GM18505 (cell line): Measurements from ENCODE around the gene F8.
"Not testable (repeated sequence)": the region's sequence is repeated elsewhere in the genome, so short reads cannot be mapped to it uniquely, and the experiment has no call there.

Source experiments
- ATAC-seq: cut with Tn5 transposase; IDR thresholded peaks from one replicate; pipeline ENCODE4 v1.9.1; 2021; ENCODE audit not compliant: unreplicated experiment
- POLR2A ChIP-seq: IDR thresholded peaks from 4 replicates; pipeline ENCODE4 v1.6.1; 2011; ENCODE audit warnings: borderline replicate concordance; ENCODE audit not compliant: insufficient read depth, insufficient read length; ENCODE audit errors: extremely low read depth

The F8 gene

GRCh38 chrX:155023907-155024833 lies 1.6 kb upstream of the F8 start:
- no peak for ATAC-seq
- no peak for TF ChIP-seq POLR2A

GRCh38 chrX:155020591-155020990 lies 1.9 kb downstream of the F8 start:
- TF ChIP-seq POLR2A, result no peak
- ATAC-seq, result no peak

GRCh38 chrX:155009994-155010472 lies 12.5 kb downstream of the F8 start:
- no peak for ATAC-seq
- no peak for TF ChIP-seq POLR2A

- ATAC-seq, result not testable (repeated sequence)
Observed at GRCh38 chrX:155008578-155008977, 13.9 kb downstream of the F8 start.

GRCh38 chrX:155006913-155007671 lies 15.4 kb downstream of the F8 start:
- not testable (repeated sequence) for ATAC-seq

GRCh38 chrX:155006379-155006778 lies 16.1 kb downstream of the F8 start:
- ATAC-seq, result not testable (repeated sequence)

GRCh38 chrX:155005190-155005589 lies 17.3 kb downstream of the F8 start:
- no peak for ATAC-seq
- no peak for TF ChIP-seq POLR2A

GRCh38 chrX:155001873-155002272 lies 20.6 kb downstream of the F8 start:
- no peak for ATAC-seq
- no peak for TF ChIP-seq POLR2A

- ATAC-seq, result no peak
- no peak for TF ChIP-seq POLR2A
Observed at GRCh38 chrX:155000841-155001240, 21.7 kb downstream of the F8 start.

- no peak for TF ChIP-seq POLR2A
- no peak for ATAC-seq
Observed at GRCh38 chrX:154998204-154998880, 24.2 kb downstream of the F8 start.

- no peak for TF ChIP-seq POLR2A
- ATAC-seq, result no peak
Observed at GRCh38 chrX:154991476-154991875, 31.0 kb downstream of the F8 start.

- ATAC-seq, result peak; percentile 41
- no peak for TF ChIP-seq POLR2A
Observed at GRCh38 chrX:154991039-154991438, 31.5 kb downstream of the F8 start.

GRCh38 chrX:154990496-154990895 lies 32.0 kb downstream of the F8 start:
- ATAC-seq, result peak; percentile 50
- no peak for TF ChIP-seq POLR2A
